Nephron (organoid): ENCODE data around the gene QKI.

Experiments
- H3K27ac Mint-ChIP-seq, 3 experiments: 2 replicates each; pipeline ENCODE4 v1.8.0; 2020; ENCODE audit warnings: mixed read lengths in 3 of 3, mild to moderate bottlenecking in 2 of 3, moderate library complexity in 1 of 3
- H3K27me3 Mint-ChIP-seq: 2 replicates; pipeline ENCODE4 v1.8.0; 2021; ENCODE audit warnings: low read depth, mild to moderate bottlenecking, moderate library complexity, mixed read lengths
- H3K36me3 Mint-ChIP-seq: 2 replicates; pipeline ENCODE4 v1.8.0; 2020; ENCODE audit warnings: low read depth, mixed read lengths
- H3K4me1 Mint-ChIP-seq: 2 replicates; pipeline ENCODE4 v1.8.0; 2020; ENCODE audit warnings: mixed read lengths
- H3K4me3 Mint-ChIP-seq, 3 experiments: 2 replicates each; pipeline ENCODE4 v1.8.0; 2020; ENCODE audit warnings: mild to moderate bottlenecking in 3 of 3, mixed read lengths in 3 of 3, moderate library complexity in 2 of 3
- H3K9me3 Mint-ChIP-seq: 2 replicates; pipeline ENCODE4 v1.8.0; 2020; ENCODE audit warnings: mixed read lengths
- CTCF ChIP-seq, 3 experiments: fragments of 200-600 bp; sonication (generic); IDR thresholded peaks; one replicate each; pipeline ENCODE4 v1.5.0; 2021; ENCODE audit warnings: antibody characterized with exemption in 3 of 3; ENCODE audit not compliant: unreplicated experiment in 3 of 3

QKI gene

GRCh38 chr6:163566056-163566455 lies 151.5 kb downstream of the QKI start:
- H3K36me3 Mint-ChIP-seq, result peaks cover 71% of the 10 kb centered on the region
- H3K4me3 Mint-ChIP-seq, result no peak overlapping the region
- peaks cover 29% of the 10 kb centered on the region for H3K4me1 Mint-ChIP-seq
- peaks cover 5% of the 10 kb centered on the region for H3K9me3 Mint-ChIP-seq
- no peaks in the 10 kb centered on the region for H3K27me3 Mint-ChIP-seq
- TF ChIP-seq CTCF (IDR thresholded peaks at IDR 0.05; ENCODE audit: unreplicated experiment in 3 of 3), result no peak
- H3K27ac Mint-ChIP-seq, result no peak overlapping the region

- no peaks in the 10 kb centered on the region for H3K27me3 Mint-ChIP-seq
- no peak for TF ChIP-seq CTCF (IDR thresholded peaks at IDR 0.05; ENCODE audit: unreplicated experiment in 3 of 3)
- H3K36me3 Mint-ChIP-seq, result peaks cover 85% of the 10 kb centered on the region
- H3K9me3 Mint-ChIP-seq, result peaks cover 5% of the 10 kb centered on the region
- H3K4me3 Mint-ChIP-seq, result no peak overlapping the region
- H3K27ac Mint-ChIP-seq, result no peak overlapping the region
- peaks cover 16% of the 10 kb centered on the region for H3K4me1 Mint-ChIP-seq
Observed at GRCh38 chr6:163568275-163568674, 153.8 kb downstream of the QKI start.

- Mint-ChIP-seq H3K36me3 (peaks cover 73% of the 10 kb centered on the region), H3K27me3 (no peaks in the 10 kb centered on the region), H3K4me1 (peaks cover 6% of the 10 kb centered on the region), H3K9me3 (peaks cover 5% of the 10 kb centered on the region), H3K27ac (peak overlapping the region in 1 of 3 experiments; percentile 78), H3K4me3 (no peak overlapping the region)
- TF ChIP-seq CTCF (IDR thresholded peaks at IDR 0.05; ENCODE audit: unreplicated experiment in 3 of 3), result no peak
Observed at GRCh38 chr6:163570579-163571231, 156.2 kb downstream of the QKI start.

GRCh38 chr6:163571730-163572129 lies 157.2 kb downstream of the QKI start:
- Mint-ChIP-seq H3K36me3 (peaks cover 72% of the 10 kb centered on the region), H3K4me1 (peaks cover 10% of the 10 kb centered on the region), H3K27ac (peak overlapping the region in 1 of 3 experiments; percentile 48), H3K4me3 (no peak overlapping the region), H3K9me3 (peaks cover 5% of the 10 kb centered on the region), H3K27me3 (no peaks in the 10 kb centered on the region)
- no peak for TF ChIP-seq CTCF (IDR thresholded peaks at IDR 0.05; ENCODE audit: unreplicated experiment in 3 of 3)

- Mint-ChIP-seq H3K4me3 (no peak overlapping the region), H3K9me3 (peaks cover 5% of the 10 kb centered on the region), H3K36me3 (peaks cover 67% of the 10 kb centered on the region), H3K27ac (peak overlapping the region in 1 of 3 experiments; percentile 48), H3K4me1 (peaks cover 14% of the 10 kb centered on the region), H3K27me3 (no peaks in the 10 kb centered on the region)
- no peak for TF ChIP-seq CTCF (IDR thresholded peaks at IDR 0.05; ENCODE audit: unreplicated experiment in 3 of 3)
Observed at GRCh38 chr6:163572612-163573011, 158.1 kb downstream of the QKI start.
